Mucosa of descending colon (tissue), 3 donors: ENCODE results near the gene DLGAP1. TPM values are rescaled to one million over a fixed set of nuclear protein-coding genes. Genes with fewer than 3 reads are reported as not detected.

Experiments used
- ATAC-seq: fragments of 200-7000 bp; cut with Tn5 transposase; one replicate; pipeline ENCODE4 v1.9.1; 2020; ENCODE audit warnings: mild to moderate bottlenecking, moderate library complexity
- DNase-seq, 3 donors: peaks; one replicate each; pipeline ENCODE4 v3.0.0-alpha.2; 2020
- H3K36me3 ChIP-seq: fragments of 200-600 bp; one replicate; pipeline ENCODE4 v1.8.0; 2021; ENCODE audit warnings: low read depth, mild to moderate bottlenecking
- H3K4me1 ChIP-seq: fragments of 200-600 bp; one replicate; pipeline ENCODE4 v1.8.0; 2021; ENCODE audit warnings: low read depth, mild to moderate bottlenecking
- H3K4me3 ChIP-seq: fragments of 200-600 bp; one replicate; pipeline ENCODE4 v1.8.0; 2021; ENCODE audit warnings: mild to moderate bottlenecking
- H3K9me3 ChIP-seq: fragments of 200-600 bp; one replicate; pipeline ENCODE4 v1.8.0; 2021; ENCODE audit warnings: mild to moderate bottlenecking
- CTCF ChIP-seq: fragments of 200-600 bp; IDR thresholded peaks from one replicate; pipeline ENCODE4 v1.8.0; 2022; ENCODE audit warnings: antibody characterized with exemption, mild to moderate bottlenecking
- intact Hi-C, 2 donors: fragments of 100-400 bp; cut with DNase I in 1 of 2; cut with micrococcal nuclease in 1 of 2; formaldehyde crosslinking; loops; one replicate each; pipeline versions ENCODE4 v1.11.0 to v1.11.1; 2022; cut with DNase I, micrococcal nuclease
- total RNA-seq, 3 donors: library from RNA; stranded (reverse); fragmentation: NEBNext Ultra II Directional in 2 of 3; extraction: Animal tissue kit (Norgen Biotek cat#: 25700) in 2 of 3; gene quantifications; one replicate each; pipeline versions ENCODE4 v1.2.1 to v1.2.4, GENCODE V29; 2021 to 2023
- donor health status: DM: no; HTN: no; CAD: no; lungs with moderate emphysema.
- donor health status: DM: no; HTN: no; CAD: no.
- donor health status: DM: no; HTN: yes; CAD: no.

Gene DLGAP1
- total RNA-seq, 3 donors from 2014 or later = 0.46 to 6.8 (median 4.1) TPM

GRCh38 chr18:3759099-3759498 lies 696.0 kb downstream of the DLGAP1 start:
- no peak overlapping the region for H3K4me3 ChIP-seq
- no peak for ATAC-seq
- TF ChIP-seq CTCF = no peak

GRCh38 chr18:3758531-3758930 lies 696.6 kb downstream of the DLGAP1 start:
- TF ChIP-seq CTCF = no peak
- ATAC-seq (no peak), DNase-seq (no peak)
- Histone ChIP-seq H3K36me3 (no peaks in the 10 kb centered on the region), H3K4me1 (no peaks in the 10 kb centered on the region), H3K4me3 (no peak overlapping the region), H3K9me3 (peaks cover 10% of the 10 kb centered on the region)
- intact Hi-C loops = no loop called here

More at GRCh38 chr18:3759099-3759498, 696.0 kb downstream of the DLGAP1 start:
- no peaks in the 10 kb centered on the region for H3K36me3 ChIP-seq
- H3K9me3 ChIP-seq = peaks cover 10% of the 10 kb centered on the region
- DNase-seq = no peak
- intact Hi-C loops = no loop called here
- no peaks in the 10 kb centered on the region for H3K4me1 ChIP-seq

GRCh38 chr18:3757361-3757760 lies 697.7 kb downstream of the DLGAP1 start:
- H3K9me3 ChIP-seq = peaks cover 10% of the 10 kb centered on the region
- no peaks in the 10 kb centered on the region for H3K36me3 ChIP-seq
- ATAC-seq = no peak
- no peak for TF ChIP-seq CTCF
- intact Hi-C loops = no loop called here
- H3K4me1 ChIP-seq = no peaks in the 10 kb centered on the region
- DNase-seq = no peak
- H3K4me3 ChIP-seq = no peak overlapping the region

GRCh38 chr18:3753106-3753505 lies 702.0 kb downstream of the DLGAP1 start:
- no peaks in the 10 kb centered on the region for H3K4me1 ChIP-seq
- no peak overlapping the region for H3K4me3 ChIP-seq
- TF ChIP-seq CTCF = no peak
- peaks cover 10% of the 10 kb centered on the region for H3K9me3 ChIP-seq
- no peaks in the 10 kb centered on the region for H3K36me3 ChIP-seq
- intact Hi-C loops = no loop called here
- DNase-seq = no peak
- no peak for ATAC-seq

- intact Hi-C loops = no loop called here
- no peaks in the 10 kb centered on the region for H3K4me1 ChIP-seq
- DNase-seq (no peak), ATAC-seq (no peak)
- no peak overlapping the region for H3K4me3 ChIP-seq
- no peaks in the 10 kb centered on the region for H3K36me3 ChIP-seq
- TF ChIP-seq CTCF = no peak
- no peaks in the 10 kb centered on the region for H3K9me3 ChIP-seq
Observed at GRCh38 chr18:3748086-3748485, 707.0 kb downstream of the DLGAP1 start.
